ENCODE data around the gene FKBP5.

The FKBP5 gene

DNA sequence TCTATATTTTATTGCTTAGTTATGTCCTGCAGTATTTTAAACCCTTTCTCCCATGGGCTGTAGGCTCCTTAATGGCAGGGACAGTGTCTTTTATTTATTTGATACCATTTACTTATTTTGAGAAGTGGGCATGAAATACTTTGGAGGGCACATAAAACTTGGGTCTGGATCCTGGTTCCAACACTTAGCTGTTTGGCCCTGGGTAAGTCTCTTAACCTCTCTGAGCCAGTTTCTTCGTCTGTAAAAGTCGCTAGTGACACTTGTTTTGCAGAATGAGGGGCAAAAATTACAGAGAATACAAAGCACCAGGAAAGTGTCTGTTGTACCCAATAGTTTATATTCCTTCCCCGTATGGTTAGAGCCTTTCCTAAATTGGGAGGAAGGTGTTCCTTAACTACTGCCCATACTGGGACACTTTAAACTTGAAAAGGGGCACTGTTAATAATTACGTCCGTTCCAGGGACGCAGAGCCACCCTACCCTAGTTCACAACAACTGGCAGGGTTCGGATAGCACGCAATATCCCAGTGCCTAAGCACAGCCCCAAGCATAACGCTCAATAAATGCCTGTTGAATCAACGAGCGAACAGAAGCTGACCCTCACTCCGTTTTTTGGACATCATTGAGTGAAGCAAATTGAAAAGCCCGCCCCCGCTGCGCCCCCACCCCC lies 42.2 kb upstream of the FKBP5 start:
- H3K9ac ChIP-seq (ENCODE audit: low read depth in 1 of 2, low read length in 2 of 2): peak overlapping the region; percentile 64 to 82
- peak overlapping the region; percentile 100 for H3K27ac ChIP-seq (ENCODE audit: low read depth in 2 of 2, low read length in 2 of 2)
- H3K36me3 ChIP-seq (ENCODE audit: control insufficient read depth in 2 of 2, insufficient read depth in 2 of 2, low read length in 2 of 2): no peaks in the 10 kb centered on the region
- no peaks in the 10 kb centered on the region for H3K27me3 ChIP-seq (ENCODE audit: control insufficient read depth in 2 of 2, insufficient read depth in 2 of 2, low read length in 2 of 2)
- H3K9me3 ChIP-seq (ENCODE audit: control insufficient read depth in 2 of 2, low read length in 2 of 2): no peaks in the 10 kb centered on the region
- peak overlapping the region; percentile 22 to 74 for H3K4me3 ChIP-seq (ENCODE audit: low read length in 2 of 2)
- peaks cover 56 to 66% of the 10 kb centered on the region in 2 donors for H3K4me1 ChIP-seq (ENCODE audit: control insufficient read depth in 2 of 2, insufficient read depth in 2 of 2, low read length in 2 of 2)

DNA sequence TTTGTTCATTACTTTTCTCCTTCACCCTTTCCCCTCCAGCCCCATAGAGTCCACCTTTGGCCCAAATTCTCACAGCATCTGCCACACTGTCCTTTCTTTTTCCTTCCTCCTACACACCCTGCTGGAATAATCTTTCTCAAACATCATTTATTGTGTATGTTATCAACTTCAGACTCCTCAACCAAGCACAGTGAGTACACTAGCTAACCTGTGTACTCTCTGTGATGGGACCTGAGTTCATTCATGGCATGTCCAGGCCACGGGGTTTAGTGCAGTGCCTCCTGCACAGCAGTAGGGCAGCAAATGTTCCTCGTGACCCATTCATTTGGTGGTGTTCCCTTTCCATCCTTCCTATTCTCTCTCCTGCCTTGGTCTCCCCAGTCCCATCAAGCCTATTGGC lies 41.0 kb upstream of the FKBP5 start:
- peak overlapping the region; percentile 82 to 90 for H3K9ac ChIP-seq (ENCODE audit: low read depth in 1 of 2, low read length in 2 of 2)
- no peaks in the 10 kb centered on the region for H3K36me3 ChIP-seq (ENCODE audit: control insufficient read depth in 2 of 2, insufficient read depth in 2 of 2, low read length in 2 of 2)
- peaks cover 67 to 77% of the 10 kb centered on the region in 2 donors for H3K4me1 ChIP-seq (ENCODE audit: control insufficient read depth in 2 of 2, insufficient read depth in 2 of 2, low read length in 2 of 2)
- H3K9me3 ChIP-seq (ENCODE audit: control insufficient read depth in 2 of 2, low read length in 2 of 2): no peaks in the 10 kb centered on the region
- peak overlapping the region; percentile 100 for H3K27ac ChIP-seq (ENCODE audit: low read depth in 2 of 2, low read length in 2 of 2)
- no peaks in the 10 kb centered on the region for H3K27me3 ChIP-seq (ENCODE audit: control insufficient read depth in 2 of 2, insufficient read depth in 2 of 2, low read length in 2 of 2)
- no peak overlapping the region for H3K4me3 ChIP-seq (ENCODE audit: low read length in 2 of 2)

DNA sequence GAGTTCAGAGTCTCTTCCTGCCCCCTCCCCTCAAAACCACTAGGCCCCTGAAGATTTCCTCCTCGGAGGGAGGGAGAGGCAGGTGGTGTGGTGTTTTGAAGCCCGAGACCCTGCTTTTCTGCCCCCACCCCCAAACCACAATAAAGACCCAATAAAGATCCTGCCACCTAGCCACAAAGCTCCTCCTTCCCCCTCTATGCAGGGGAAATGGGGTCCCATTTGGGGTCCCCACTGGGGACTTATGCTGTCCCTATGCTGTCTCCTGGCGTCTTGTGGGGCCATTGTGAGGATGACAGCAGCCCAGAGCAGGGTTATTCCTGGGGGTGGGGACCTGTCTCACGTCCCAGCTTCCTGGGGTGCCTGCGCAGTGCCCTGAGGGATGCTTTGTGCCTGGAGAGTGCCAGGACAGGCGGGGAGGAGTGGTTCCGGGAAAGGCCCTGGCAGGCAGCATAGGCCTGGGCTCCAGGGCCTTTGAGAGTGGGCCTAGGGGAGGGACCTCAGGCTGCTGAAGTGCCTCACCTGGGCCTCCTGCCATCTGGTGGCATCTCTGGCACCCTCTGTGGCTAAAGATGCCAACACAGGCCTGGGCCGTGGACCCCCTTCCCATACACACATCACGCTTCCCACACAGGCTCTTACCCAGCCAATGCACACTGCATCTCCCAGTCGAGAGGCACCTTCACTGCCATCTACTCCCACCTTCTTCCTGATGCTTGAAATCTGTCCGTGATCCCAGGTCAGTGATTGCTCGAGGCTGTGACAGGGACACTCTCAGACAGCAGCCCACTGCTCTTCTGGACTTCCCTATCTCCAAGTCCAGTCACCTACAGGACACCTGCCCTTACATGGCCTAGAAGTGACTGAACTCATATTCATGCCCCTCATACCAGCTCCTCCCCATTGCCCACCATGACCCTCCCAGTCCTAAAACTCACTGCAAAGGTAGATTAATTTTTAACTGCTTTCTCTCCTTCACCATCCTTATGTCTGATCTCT lies 40.3 kb upstream of the FKBP5 start:
- no peaks in the 10 kb centered on the region for H3K9me3 ChIP-seq (ENCODE audit: control insufficient read depth in 2 of 2, low read length in 2 of 2)
- peaks cover 74 to 85% of the 10 kb centered on the region in 2 donors for H3K4me1 ChIP-seq (ENCODE audit: control insufficient read depth in 2 of 2, insufficient read depth in 2 of 2, low read length in 2 of 2)
- peak overlapping the region; percentile 100 for H3K27ac ChIP-seq (ENCODE audit: low read depth in 2 of 2, low read length in 2 of 2)
- peak overlapping the region; percentile 82 to 90 for H3K9ac ChIP-seq (ENCODE audit: low read depth in 1 of 2, low read length in 2 of 2)
- H3K4me3 ChIP-seq (ENCODE audit: low read length in 2 of 2): peak overlapping the region; percentile 44 to 75
- H3K36me3 ChIP-seq (ENCODE audit: control insufficient read depth in 2 of 2, insufficient read depth in 2 of 2, low read length in 2 of 2): no peaks in the 10 kb centered on the region
- H3K27me3 ChIP-seq (ENCODE audit: control insufficient read depth in 2 of 2, insufficient read depth in 2 of 2, low read length in 2 of 2): no peaks in the 10 kb centered on the region

DNA sequence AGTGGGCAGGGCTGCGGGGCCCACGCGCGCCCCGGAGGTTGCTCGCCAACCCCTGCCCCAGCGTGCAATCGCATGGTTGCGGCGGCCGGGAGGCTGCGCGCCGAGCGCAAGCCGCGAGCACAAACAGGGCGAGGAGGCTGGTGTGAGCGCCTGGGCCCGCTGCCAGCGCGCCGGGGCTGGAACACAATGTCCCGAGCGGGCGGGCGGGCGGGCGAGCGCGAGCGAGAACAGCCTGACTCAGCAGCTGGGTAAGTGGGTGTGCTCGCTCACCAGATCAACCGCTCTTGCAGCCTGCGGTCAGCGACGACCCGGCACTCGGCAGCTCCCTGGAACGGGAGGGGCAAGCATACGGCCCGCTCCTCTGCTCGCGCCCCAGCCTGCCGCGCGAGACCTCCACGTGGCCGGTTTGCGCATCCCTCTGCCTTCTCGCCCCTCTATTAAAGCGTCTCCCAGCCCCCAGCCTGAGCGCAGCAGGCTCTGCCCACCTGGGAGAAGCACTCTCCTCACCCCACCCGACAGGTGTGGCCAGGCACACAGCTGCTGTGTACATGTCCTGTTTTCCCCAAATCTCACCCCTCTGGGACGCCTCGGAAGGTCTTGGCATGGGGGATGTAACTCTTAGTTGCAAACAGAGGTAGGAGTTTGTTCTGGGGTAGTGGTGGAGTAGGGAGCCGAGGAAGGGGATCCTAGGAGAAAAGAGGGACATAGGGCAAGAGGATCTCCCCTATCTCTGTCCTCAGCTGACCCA lies 39.4 kb upstream of the FKBP5 start:
- Histone ChIP-seq H3K9ac (ENCODE audit: low read depth in 1 of 2, low read length in 2 of 2) (peak overlapping the region; percentile 94 to 98), H3K9me3 (ENCODE audit: control insufficient read depth in 2 of 2, low read length in 2 of 2) (no peaks in the 10 kb centered on the region), H3K4me3 (ENCODE audit: low read length in 2 of 2) (peak overlapping the region; percentile 75 to 76), H3K36me3 (ENCODE audit: control insufficient read depth in 2 of 2, insufficient read depth in 2 of 2, low read length in 2 of 2) (no peaks in the 10 kb centered on the region), H3K27ac (ENCODE audit: low read depth in 2 of 2, low read length in 2 of 2) (peak overlapping the region; percentile 100), H3K4me1 (ENCODE audit: control insufficient read depth in 2 of 2, insufficient read depth in 2 of 2, low read length in 2 of 2) (peaks cover 74 to 92% of the 10 kb centered on the region in 2 donors), H3K27me3 (ENCODE audit: control insufficient read depth in 2 of 2, insufficient read depth in 2 of 2, low read length in 2 of 2) (no peaks in the 10 kb centered on the region)

DNA sequence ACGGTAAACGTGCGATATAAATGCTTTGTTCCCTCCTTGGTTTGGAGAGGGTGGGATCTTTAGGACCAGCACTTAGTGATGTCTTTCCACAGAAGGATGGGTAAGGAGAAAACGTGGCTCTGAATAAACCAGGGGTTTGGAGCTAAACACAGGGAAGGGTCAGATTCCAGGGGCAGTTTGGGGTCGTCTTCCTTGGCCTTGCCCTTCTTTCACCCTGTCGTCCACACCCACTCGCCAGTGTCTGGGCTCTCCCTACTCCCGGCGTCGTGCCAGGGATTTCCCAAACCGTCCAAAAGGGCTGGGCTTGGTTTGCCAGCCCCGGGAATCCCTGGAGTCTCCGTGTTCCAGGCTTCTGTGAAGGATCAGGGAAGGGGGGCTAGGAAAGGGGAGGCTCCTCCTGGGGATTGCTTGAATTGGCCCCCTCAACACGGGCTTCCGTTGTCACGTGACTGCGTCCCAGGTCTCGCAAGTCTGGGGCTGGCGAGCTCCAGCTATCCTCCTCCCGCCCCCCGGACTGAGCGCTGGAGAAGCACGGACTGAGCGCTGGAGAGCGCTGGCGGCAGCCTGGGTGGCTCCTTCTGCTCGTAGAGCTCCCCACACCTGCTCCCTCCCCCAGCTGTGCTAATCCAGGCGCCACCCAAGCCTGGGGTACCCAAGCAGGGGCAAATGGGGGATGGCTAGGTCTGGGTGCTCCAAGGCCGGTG lies 38.7 kb upstream of the FKBP5 start:
- peak overlapping the region; percentile 94 to 98 for H3K9ac ChIP-seq (ENCODE audit: low read depth in 1 of 2, low read length in 2 of 2)
- no peaks in the 10 kb centered on the region for H3K36me3 ChIP-seq (ENCODE audit: control insufficient read depth in 2 of 2, insufficient read depth in 2 of 2, low read length in 2 of 2)

DNA sequence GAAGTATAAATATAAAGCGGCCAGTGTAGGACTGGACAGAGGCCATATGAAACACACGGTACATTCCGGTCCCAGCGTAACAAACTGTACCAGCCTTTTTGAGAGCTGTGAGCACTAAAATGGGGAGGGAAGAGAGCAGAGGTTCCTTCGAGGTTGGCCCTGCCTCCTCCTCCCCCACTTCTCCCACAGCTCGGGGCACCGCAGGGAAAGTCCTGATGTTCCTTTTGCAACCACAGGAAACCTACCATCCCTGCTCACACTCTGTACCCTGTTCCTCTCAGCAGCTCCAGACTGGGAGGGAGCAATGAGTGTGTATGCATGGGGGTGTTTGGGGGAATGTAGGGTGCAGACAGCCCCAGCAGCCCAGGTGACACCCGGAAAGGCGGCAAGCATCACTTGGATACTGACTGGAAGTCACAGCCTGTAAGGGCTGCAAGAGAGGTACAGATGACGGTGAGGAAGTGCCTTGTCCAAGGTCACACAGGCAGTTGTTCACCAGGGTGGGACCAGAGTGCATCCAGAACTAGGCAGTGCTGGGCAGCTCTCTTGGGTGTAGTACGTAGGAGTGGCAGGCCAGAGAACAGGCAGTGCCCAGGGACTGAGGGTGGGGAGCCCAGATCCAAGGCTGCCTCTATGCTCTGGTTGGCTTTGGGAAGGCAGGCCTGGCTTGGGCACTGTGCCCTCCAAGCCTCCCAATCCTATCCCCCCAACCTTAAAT lies 37.2 kb upstream of the FKBP5 start:
- Histone ChIP-seq H3K4me1 (ENCODE audit: control insufficient read depth in 2 of 2, insufficient read depth in 2 of 2, low read length in 2 of 2) (peaks cover 72 to 87% of the 10 kb centered on the region in 2 donors), H3K9ac (ENCODE audit: low read depth in 1 of 2, low read length in 2 of 2) (peak overlapping the region; percentile 94 to 98), H3K4me3 (ENCODE audit: low read length in 2 of 2) (peak overlapping the region; percentile 36 to 75), H3K36me3 (ENCODE audit: control insufficient read depth in 2 of 2, insufficient read depth in 2 of 2, low read length in 2 of 2) (no peaks in the 10 kb centered on the region), H3K9me3 (ENCODE audit: control insufficient read depth in 2 of 2, low read length in 2 of 2) (no peaks in the 10 kb centered on the region), H3K27ac (ENCODE audit: low read depth in 2 of 2, low read length in 2 of 2) (peak overlapping the region; percentile 100), H3K27me3 (ENCODE audit: control insufficient read depth in 2 of 2, insufficient read depth in 2 of 2, low read length in 2 of 2) (no peaks in the 10 kb centered on the region)

More for the DNA sequence above, 38.7 kb upstream of the FKBP5 start:
- peak overlapping the region; percentile 75 to 76 for H3K4me3 ChIP-seq (ENCODE audit: low read length in 2 of 2)
- peak overlapping the region; percentile 100 for H3K27ac ChIP-seq (ENCODE audit: low read depth in 2 of 2, low read length in 2 of 2)
- H3K4me1 ChIP-seq (ENCODE audit: control insufficient read depth in 2 of 2, insufficient read depth in 2 of 2, low read length in 2 of 2): peaks cover 73 to 90% of the 10 kb centered on the region in 2 donors
- no peaks in the 10 kb centered on the region for H3K27me3 ChIP-seq (ENCODE audit: control insufficient read depth in 2 of 2, insufficient read depth in 2 of 2, low read length in 2 of 2)
- no peaks in the 10 kb centered on the region for H3K9me3 ChIP-seq (ENCODE audit: control insufficient read depth in 2 of 2, low read length in 2 of 2)

DNA sequence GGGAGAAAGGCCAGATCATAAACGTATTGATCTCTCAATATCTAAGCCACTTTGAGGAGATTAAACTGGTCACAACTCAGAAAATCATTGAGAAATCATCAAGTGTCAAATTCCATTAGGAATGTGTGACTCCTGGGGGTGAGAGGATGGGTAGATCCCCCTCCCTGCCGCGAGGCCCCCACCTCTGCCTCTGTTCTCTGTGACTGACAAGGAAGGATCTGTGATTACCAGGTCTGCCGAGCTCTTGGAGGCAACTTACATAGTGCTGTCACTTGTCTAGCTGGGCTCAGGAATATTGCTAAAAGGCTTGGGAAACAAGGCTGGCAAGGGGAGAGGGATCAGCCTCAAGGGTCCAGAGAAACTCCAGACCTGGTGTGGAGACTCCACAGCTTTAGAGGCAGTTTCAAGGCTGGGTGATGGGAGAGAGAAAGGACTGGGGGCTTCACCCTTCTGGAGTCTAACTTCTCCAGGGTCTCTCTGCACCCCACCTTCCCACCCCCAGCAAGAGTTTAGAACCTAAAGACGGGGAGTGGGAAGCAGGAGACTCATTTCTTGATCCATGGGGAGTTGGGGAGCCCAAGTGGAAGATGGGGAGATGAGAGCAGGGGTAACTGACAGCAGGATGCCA lies 36.5 kb upstream of the FKBP5 start:
- Histone ChIP-seq H3K4me3 (ENCODE audit: low read length in 2 of 2) (peak overlapping the region; percentile 15 to 20), H3K9ac (ENCODE audit: low read depth in 1 of 2, low read length in 2 of 2) (peak overlapping the region; percentile 94 to 98), H3K4me1 (ENCODE audit: control insufficient read depth in 2 of 2, insufficient read depth in 2 of 2, low read length in 2 of 2) (peaks cover 70 to 80% of the 10 kb centered on the region in 2 donors)

DNA sequence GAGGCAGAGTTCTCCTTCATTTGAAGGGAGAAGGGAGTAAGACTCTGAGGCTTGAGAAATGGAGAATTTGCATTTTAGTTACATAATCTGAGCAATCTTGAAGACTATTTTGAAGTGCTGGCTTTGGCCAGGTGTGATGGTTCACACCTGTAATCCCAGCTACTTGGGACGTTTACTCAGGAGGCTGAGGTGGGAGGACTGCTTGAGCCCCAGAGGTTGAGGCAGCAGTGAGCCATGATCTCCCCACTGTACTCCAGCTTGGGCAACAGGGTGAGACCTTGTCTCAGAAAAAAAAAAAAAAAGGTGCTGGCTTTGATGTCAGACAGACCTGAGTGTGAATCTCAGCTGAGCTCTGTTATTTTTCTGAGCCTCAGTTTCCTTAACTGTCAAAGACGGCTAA lies 35.8 kb upstream of the FKBP5 start:
- H3K4me3 ChIP-seq (ENCODE audit: low read length in 2 of 2): no peak overlapping the region
- H3K36me3 ChIP-seq (ENCODE audit: control insufficient read depth in 2 of 2, insufficient read depth in 2 of 2, low read length in 2 of 2): no peaks in the 10 kb centered on the region
- H3K27me3 ChIP-seq (ENCODE audit: control insufficient read depth in 2 of 2, insufficient read depth in 2 of 2, low read length in 2 of 2): no peaks in the 10 kb centered on the region
- H3K4me1 ChIP-seq (ENCODE audit: control insufficient read depth in 2 of 2, insufficient read depth in 2 of 2, low read length in 2 of 2): peaks cover 70 to 73% of the 10 kb centered on the region in 2 donors
- no peaks in the 10 kb centered on the region for H3K9me3 ChIP-seq (ENCODE audit: control insufficient read depth in 2 of 2, low read length in 2 of 2)
- peak overlapping the region; percentile 100 for H3K27ac ChIP-seq (ENCODE audit: low read depth in 2 of 2, low read length in 2 of 2)
- H3K9ac ChIP-seq (ENCODE audit: low read depth in 1 of 2, low read length in 2 of 2): peak overlapping the region; percentile 60 to 98

More for the DNA sequence above, 36.5 kb upstream of the FKBP5 start:
- H3K27ac ChIP-seq (ENCODE audit: low read depth in 2 of 2, low read length in 2 of 2): peak overlapping the region; percentile 100
- no peaks in the 10 kb centered on the region for H3K36me3 ChIP-seq (ENCODE audit: control insufficient read depth in 2 of 2, insufficient read depth in 2 of 2, low read length in 2 of 2)
- H3K27me3 ChIP-seq (ENCODE audit: control insufficient read depth in 2 of 2, insufficient read depth in 2 of 2, low read length in 2 of 2): no peaks in the 10 kb centered on the region
- no peaks in the 10 kb centered on the region for H3K9me3 ChIP-seq (ENCODE audit: control insufficient read depth in 2 of 2, low read length in 2 of 2)
